LNCAP (cell line): Measurements from ENCODE around the gene HOXA6.

ENCODE experiments used
- CTCF ChIP-seq: fragments of 450-650 bp; IDR thresholded peaks from 2 replicates; pipeline ENCODE4 v1.5.1; 2017; ENCODE audit warnings: mild to moderate bottlenecking

HOXA6 gene

DNA sequence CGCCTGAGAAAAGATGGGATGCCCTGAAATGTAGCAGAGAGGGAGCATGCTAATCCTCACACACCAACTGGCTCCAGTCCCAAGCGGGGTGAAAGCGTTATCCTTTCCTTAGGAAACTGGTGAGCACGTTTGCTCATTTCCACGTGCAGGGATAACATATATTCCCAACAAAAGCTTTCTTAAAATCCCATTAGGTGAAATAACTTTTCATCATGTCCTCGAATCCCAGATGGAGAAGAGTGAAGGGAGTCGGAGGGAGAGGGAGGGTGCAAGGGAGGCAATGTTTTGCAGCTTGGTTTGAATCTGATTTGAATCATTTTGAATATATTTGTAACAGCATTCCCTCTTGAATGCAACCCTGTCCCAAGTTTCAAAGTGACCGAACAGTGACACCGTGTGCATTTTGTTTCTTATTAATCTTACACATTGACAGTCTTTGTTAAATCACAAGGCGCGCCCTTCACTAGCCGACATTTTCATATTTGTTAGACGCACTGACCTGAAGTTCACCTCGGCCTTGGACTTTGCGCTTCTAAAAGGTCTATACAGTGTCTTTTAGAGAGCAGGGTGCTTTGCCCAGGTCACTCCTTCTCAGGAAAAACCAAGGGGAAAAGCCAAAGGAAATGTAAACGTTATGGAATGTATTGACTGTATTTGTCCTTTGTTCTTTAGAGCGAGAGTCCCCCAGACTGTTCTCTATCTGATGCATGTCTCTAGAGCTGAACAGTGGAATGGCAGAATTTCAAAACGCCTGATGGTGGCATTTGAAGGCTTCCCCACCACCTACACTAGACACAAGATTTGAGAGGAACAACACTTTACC is 14.0 kb downstream of the HOXA6 start:
- no peak for TF ChIP-seq CTCF

DNA sequence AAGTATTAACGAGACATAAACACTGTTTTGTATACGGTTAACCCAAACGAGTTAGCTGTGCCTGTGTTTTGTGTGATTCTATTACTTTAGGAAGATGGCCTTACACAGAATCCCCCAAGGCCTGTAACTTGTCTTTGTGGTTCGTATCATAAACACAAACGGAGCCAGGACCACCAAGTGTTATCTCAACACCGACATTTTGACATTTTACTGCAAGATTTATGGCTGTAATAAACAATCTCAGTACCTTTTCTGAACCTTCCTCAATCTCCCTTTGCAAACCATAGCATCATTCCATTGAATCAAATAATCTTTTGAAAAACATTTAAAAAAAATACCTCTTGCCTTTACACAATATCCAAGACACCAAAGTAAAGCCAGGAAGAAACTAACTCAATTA is 14.6 kb downstream of the HOXA6 start:
- TF ChIP-seq CTCF, result no peak

DNA sequence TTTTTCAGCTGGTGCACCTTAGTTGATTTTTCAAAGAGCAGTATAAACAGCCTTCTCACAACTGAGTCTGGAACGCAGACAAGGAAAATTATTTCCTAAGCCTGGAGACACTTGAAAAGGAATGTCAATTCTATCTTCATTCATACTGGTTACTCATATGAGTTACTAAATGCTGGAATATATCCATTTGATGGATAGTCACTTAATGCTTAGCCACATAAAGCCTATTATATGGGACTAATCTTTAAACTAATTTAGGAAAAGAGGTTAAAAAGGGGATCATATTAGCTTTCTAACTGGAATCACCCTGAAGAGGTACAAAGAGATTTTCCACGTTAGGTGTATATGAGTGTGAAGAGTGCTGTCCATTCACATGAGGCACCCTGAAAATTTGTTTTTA is 15.4 kb downstream of the HOXA6 start:
- no peak for TF ChIP-seq CTCF

- TF ChIP-seq CTCF, result no peak
These were observed 16.2 kb downstream of the HOXA6 start for GRCh38 chr7:27131390-27131819.

DNA sequence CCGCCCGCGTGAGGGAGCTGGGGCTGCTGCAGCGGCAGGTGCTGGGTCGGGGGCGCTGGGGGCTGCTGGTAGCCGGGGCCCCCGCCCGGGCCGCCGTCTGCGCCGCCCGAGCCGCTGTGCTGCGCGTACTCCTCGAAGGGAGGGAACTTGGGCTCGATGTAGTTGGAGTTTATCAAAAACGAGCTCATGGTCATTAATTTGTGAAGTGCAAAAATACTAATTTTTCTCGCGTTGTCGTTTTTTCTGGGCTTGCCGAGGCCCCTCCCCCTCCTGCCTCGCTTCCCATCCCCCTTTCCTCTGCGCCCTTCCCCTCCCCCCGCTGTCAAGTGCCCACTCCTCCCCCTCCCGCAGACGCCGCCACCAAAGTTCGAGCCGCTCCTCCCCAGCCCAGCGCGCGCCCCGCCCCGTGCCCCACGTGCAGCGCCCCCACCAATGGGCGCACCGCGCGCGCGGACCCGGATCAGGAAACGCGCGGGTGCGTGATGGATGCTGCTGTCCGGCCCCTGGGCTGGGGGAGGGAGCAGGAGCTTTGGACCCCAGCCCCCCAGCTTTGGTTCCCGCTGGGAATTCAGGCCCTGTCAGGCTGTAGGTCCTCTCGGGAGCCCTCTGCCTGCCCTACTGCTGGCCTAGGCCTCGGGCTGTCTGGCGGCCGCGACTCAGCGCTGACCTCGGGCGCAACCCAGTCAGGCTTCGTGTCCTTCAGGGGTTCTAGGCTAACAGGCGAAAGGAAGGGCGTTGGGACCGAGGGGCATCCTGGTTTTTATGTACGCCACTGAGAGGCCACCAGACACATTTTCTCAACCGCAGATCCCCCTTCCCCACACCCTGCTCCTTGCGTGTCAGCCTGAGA is 16.8 kb downstream of the HOXA6 start, which contains the start of gene HOXA4:
HOXA4 (minus strand) TSS at position 218 of the 850 bp plus-strand sequence; CDS start at position 194, 24 bp downstream.
- TF ChIP-seq CTCF, result no peak

DNA sequence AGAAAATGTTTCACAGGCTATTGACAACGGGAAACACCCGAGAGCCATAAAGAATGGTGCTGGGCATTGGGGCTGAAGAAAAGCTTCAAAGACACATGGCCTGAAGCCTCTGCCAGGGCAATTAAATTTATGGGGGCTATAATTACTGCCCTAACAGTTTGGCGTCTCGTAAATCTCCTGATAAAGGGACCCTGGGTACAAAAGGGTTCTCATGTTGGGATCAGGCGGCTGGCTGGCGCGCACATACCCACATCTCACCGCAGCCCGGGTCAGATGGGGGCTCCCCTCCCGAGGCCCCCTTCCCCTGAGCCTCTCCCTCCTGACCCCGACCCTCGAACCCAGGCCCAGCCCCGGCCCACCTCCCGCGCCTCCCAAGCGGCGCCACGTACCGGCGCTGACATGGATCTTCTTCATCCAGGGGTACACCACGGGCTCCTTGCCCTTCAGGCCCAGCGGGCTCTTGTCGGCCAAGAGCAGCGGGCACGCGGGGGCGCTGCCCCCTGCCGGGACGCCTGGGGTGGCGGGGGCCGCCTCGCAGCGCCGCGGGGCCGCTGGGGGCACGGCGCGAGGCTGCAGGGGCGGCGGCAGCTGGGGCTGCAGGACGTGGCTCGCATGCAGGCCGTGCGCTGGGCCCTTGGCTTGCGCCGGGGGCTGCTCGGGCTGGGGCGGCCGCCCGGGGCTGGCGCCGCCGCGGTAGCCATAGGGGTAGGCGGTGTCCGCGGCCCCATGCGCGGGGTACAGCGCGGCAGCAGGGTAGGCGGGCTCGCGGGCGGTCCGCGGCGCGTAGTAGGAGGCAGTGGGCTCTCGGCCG is 17.6 kb downstream of the HOXA6 start:
- TF ChIP-seq CTCF, result no peak
